Frontal cortex (tissue), 4 donors: ENCODE measurements around the gene NRG2. TPM values are rescaled to one million over a fixed set of nuclear protein-coding genes. Genes with fewer than 3 reads are reported as not detected.

Experiments used
- DNase-seq, 2 donors: peaks; one replicate each; pipeline ENCODE4 v3.0.0; 2012; ENCODE audit warnings: low spot score in 2 of 2
- FAIRE-seq: peaks from 2 replicates; lab custom pipeline; 2012; peaks lifted over from hg19 to GRCh38; lab: Jason Lieb, UNC
- total RNA-seq: library from RNA; depleted of rRNA; stranded (reverse); fragments of >200 nt; gene quantifications from one replicate; pipeline ENCODE4 v1.2.3, GENCODE V29; 2014
- donor health status: control.
- donor health status: control.
- donor health status: control.

Gene NRG2
- total RNA-seq, 1 donor from 2014 or later = 5.3 TPM

- FAIRE-seq = no peak
- DNase-seq = no peak
These were observed 172.4 kb downstream of the NRG2 start for GRCh38 chr5:139870677-139871076.

GRCh38 chr5:139869042-139869790 lies 173.9 kb downstream of the NRG2 start:
- DNase-seq = no peak
- FAIRE-seq = no peak

DNA sequence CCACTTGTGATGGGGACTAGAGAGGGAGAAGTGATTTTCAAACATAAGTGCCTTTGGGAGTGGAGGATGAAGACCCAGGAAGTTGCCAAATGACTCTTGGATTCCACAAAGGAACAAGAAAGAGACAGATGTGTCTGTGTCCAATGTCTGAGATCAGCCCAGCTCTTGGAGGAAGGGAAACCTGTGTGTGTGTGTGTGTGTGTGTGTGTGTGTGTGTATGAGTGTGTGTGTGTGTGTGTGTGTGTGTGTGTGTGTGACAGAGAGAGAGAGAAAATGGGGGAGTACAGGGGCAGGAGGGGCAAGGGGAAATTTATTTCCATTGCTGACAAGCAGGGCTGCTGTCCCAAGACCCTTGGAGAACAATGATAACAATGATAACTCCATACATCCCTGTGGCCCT lies 175.5 kb downstream of the NRG2 start:
- DNase-seq (no peak), FAIRE-seq (no peak)

DNA sequence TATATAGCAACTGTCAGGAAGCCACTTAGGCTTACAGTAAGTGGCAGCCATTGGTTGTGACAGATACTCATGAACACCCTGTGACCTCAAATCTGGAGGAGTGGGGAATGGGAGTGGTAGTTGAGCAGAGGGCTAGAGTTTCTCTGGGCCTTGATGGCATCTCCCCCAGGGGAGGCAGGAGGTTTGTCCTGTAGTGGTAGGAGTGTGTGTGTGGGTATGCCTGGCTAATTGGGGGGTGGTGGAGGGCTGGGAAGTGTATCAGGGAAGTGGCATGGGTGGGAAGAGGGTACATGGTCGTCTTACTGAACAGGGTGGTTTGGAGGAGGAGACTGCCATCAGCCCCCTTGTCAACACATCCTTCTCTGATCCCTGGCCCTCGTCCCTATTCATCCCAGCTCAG lies 176.0 kb downstream of the NRG2 start:
- no peak for DNase-seq
- FAIRE-seq = no peak

- DNase-seq (no peak), FAIRE-seq (no peak)
These were observed 178.2 kb downstream of the NRG2 start for GRCh38 chr5:139864716-139865483.

DNA sequence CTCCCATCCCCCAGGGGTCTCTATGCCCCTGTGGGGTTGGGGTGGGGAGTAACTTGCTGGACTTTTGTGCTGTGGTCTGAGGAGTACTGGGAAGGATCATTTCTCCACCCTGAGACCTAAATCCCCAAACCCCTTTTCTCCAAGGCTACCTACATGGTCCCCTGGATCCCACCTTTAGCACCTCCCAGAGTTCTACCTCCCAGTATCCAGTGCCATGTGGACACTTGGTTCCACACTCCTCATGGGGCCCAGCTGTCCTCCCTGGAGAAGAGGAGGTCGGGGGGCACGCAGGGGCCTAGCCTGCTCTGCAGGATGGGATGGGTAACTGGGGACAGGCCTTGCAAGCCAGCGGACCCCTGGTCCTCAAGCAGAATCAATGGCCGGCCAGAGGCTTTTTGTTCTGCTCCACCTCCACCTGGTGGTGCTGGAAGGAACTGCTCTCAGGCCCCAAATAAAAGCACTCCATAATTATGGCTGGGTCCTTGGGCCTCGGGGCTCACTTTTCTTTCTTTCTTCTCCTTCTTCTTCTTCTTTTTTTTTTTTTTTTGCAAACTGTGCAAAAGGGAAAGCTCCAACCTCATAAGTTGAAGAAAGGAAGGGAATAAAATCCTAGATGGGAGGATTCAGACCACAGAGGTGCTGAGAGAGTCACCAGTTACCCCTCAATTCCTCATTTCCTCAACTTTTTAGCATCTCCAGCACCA lies 179.1 kb downstream of the NRG2 start:
- no peak for FAIRE-seq
- peak; percentile 65 to 80 for DNase-seq

DNA sequence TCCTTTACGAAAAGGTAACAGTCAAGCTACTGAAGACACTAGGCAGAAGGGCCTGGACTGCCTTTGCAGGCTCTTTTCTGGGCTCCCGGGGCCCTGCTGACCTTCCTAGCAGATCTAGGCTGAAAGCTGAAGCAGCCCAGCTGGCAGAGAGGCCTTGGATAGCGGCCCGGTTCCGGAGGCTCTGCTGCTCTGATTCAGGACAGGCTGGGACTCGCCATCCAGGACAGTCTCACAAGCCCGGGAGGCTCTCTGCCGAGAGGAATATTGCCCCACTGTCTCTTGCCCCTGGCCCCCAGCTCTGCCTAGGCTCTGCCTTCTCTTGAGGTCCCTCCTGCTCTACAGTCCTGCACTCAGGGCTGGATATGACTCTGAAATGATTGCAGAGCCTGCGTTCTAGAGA lies 179.7 kb downstream of the NRG2 start:
- DNase-seq (peak; percentile 61 to 72), FAIRE-seq (no peak)

DNA sequence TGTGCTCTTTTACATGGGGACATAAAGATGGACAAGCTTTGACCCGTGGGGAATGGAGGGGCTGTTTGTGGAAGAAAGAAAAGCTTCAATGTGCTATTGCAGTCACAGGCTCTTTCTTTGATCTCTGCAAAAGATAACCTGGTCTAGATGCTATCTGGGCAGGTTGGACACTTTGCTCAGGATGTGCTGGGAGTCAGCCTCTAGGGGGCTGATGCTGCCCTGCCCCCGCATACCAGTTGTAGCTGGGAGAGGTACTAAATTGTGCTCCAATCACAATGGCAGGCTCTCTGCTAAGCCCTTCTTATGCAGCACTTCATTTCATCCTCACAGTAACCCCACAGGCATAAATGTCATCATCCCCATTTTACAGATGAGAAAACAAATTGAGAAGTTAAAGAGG lies 180.3 kb downstream of the NRG2 start:
- FAIRE-seq = no peak
- DNase-seq = no peak

DNA sequence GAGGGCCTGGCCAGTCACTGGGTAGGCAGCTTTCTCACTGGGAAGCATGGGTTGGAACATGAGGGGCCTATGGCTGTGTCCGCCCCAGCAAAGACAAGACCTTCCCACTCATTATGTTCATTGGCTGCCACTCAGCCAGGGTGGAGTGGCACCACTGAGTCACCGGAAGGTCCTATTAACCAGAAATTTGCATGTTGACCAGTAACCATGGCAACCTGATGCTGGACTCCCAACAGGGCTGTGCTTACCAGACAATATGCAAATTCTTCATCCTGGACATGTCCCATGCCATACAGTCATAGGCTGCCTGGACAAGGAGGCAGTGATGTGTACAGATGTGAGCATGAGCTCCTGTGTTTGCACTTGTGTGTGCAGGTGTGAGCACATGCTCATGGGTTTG lies 180.8 kb downstream of the NRG2 start:
- FAIRE-seq (no peak), DNase-seq (no peak)

DNA sequence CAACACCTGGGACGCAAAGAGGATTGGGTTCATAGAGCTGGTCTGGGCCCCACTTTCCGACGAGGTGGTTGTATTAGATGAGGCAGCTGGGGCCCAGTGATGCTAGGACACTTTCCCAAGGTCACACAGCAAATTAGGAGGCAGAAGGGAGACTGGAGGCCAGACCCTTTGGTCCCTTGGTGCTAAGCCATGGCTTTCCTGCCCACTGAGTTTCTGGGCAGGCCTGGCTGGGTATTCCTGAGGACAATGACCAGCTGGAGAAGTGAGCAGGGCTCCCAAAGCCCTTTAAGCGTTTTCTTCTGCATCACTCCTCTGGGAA lies 181.3 kb downstream of the NRG2 start:
- FAIRE-seq (no peak), DNase-seq (no peak)

GRCh38 chr5:139861021-139861888 lies 181.8 kb downstream of the NRG2 start:
- no peak for FAIRE-seq
- no peak for DNase-seq

DNA sequence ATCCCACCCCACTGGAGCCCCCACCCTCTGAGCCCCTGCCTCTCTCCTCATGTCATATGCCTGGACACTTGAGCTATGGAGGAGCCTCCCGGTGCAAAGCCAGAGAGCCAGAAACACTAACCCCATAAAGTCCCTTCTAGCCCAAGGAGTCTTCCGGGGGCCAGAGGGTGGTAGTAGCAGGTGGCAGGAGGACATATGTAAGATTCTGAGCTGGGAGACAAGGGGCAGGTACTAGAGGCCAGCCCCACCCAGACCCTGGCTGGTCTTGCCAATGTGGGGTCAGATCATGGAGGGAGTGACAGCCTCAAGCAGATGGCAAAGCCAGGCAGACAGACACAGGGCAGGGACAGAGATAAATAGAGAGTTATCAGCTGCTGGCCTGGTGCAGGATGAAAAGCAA lies 184.1 kb downstream of the NRG2 start:
- no peak for FAIRE-seq
- DNase-seq = no peak

GRCh38 chr5:139856714-139857113 lies 186.4 kb downstream of the NRG2 start:
- FAIRE-seq (no peak), DNase-seq (no peak)

DNA sequence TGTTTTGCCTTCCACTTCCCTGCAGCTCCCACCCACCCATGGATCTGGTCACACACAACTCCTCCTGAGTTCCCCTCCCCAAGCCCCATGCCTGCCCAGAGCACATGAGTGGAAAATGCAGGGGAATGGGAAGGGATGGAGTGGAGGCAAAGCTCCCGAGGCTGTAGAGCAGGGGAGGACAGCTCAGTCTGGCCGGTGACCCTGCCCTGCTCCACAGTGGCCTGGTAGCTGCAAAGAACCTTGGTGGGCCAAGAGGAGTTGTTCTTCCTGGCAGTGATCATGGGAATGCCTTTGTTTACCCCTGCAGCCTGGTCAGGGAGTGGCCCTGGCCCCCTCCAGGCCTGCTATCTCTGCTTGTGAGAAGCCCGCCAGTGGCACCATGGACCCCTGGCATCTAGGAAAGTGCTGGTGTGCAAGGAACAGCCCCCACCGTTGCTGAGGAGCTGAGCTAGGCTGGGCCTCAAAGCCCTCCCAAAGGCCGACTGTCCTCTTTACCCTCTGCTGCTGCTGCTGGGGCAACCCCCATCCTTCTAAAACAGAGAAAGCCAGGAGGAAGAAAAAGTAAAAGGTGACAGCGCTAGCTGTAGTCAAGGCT lies 187.1 kb downstream of the NRG2 start:
- DNase-seq (no peak), FAIRE-seq (no peak)

DNA sequence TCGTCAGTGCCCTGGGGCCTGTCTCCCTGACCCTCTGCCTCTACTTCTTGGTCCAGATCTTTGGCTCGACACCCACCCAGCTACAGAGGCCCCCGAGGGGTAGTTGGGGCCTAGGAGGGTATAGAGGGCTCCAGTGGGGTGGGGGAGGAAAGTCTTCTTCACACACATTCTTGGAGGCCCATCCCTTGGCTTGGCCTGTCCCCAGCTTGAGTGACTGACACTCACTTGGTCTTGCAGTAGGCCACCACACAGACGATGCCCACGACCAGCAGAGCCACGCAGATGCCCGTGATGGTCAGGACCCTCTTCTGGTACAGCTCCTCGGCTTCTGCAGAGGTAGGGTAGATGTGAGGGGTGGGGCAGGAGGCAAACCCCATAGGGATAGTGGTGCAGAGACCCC lies 187.6 kb downstream of the NRG2 start:
- DNase-seq (no peak), FAIRE-seq (no peak)

DNA sequence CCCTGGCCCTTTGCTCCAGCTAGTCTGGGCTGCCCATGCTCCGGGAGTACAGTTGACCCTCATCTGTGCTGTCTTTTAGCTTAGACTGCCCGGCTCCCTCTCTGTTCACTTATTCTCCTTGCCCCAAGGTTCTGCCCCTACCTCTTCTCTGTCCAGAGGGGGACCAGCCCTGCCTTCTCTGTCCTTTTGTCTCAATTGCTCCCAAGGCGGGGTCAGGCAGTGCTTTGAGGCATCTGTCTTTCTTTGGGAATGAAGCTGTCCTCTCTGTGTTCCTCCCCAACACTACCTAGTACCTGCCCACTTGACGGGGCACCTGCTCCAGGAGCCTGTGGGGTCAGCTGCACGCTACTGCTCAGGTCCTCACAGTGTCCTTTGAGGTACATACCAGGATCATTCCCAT lies 188.1 kb downstream of the NRG2 start:
- DNase-seq = no peak
- no peak for FAIRE-seq

DNA sequence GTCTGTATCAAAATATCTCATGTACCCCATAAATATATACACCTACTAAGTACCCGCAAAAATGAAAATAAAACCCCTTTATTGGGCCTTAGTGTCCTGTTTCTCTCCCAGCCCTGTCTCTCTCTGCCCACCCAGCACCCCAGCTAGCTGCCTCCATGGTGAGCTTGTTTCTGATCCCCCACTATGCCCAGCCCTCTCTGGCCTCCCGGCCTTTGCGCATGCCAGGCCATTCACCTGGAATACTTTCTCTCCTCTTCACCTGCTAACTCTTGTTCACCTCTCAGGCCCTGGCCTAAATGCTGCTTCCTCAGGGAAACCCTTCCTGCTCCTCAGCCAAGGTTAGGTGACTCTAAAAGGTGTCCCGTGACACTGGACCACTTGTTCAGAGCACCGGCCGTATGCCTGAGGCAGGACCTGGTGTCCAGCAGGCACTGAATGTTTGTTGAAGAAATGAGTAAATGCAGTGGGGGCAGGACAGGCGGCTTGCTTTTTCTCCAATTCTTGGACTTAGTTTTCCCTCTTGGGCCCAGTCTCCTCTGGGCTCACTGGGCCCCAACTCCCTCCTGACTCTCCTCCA lies 189.0 kb downstream of the NRG2 start:
- DNase-seq = no peak
- no peak for FAIRE-seq

GRCh38 chr5:139852696-139853095 lies 190.4 kb downstream of the NRG2 start:
- FAIRE-seq = no peak
- DNase-seq = no peak

DNA sequence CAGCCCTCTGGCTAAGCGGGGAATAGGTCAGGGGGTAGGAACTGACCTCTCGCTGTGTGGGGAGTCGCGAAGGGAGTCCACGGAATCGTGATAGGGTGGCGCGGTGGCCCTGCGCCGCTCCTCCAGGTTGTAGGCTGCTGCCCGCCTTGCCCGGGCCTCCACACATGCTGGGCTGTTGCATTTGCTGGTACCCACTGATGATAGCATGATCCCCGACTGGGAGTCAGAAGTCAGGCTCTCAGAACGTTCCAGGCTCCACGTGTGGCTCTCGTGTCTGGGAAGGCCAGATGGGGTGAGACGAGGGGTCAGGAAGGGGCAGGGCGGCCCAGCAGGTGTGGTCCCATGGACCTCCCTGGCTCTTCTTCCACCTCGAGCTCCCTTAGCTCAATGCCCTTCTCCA lies 191.5 kb downstream of the NRG2 start:
- no peak for DNase-seq
- FAIRE-seq = no peak
